Adrenal gland (tissue), 12 donors: Measurements from ENCODE around the gene CCDC24. TPM values are rescaled to one million over a fixed set of nuclear protein-coding genes. Genes with fewer than 3 reads are reported as not detected.

Source experiments
- DNase-seq, 7 donors: peaks; one replicate each; pipeline ENCODE4 v3.0.0-alpha.2; 2019 to 2020
- H3K27ac ChIP-seq, 5 donors: fragments of 200-600 bp; sonication (generic) in 4 of 5; 1 replicate in 3 of 5; 2 replicates in 2 of 5; pipeline versions ENCODE4 v1.5.1 to v1.8.0; 2016 to 2020; ENCODE audit warnings: mild to moderate bottlenecking in 1 of 5
- H3K27me3 ChIP-seq: fragments of 200-600 bp; 2 replicates; pipeline ENCODE4 v1.8.0; 2021
- H3K36me3 ChIP-seq, 2 donors: fragments of 200-600 bp; replicated peaks in 1 of 2; 1 replicate in 1 of 2; 2 replicates in 1 of 2; pipeline versions ENCODE4 v1.5.1 to v1.8.0; 2018 to 2022
- H3K4me1 ChIP-seq, 2 donors: fragments of 200-600 bp; replicated peaks in 1 of 2; 1 replicate in 1 of 2; 2 replicates in 1 of 2; pipeline versions ENCODE4 v1.5.1 to v1.8.0; 2018 to 2021
- H3K4me3 ChIP-seq, 4 donors: fragments of 200-600 bp; sonication (generic) in 3 of 4; one replicate each; pipeline ENCODE4 v1.5.1; 2016 to 2018
- H3K9me3 ChIP-seq, 3 donors: fragments of 200-600 bp; sonication (generic) in 1 of 3; replicated peaks in 1 of 3; 1 replicate in 2 of 3; 2 replicates in 1 of 3; pipeline versions ENCODE4 v1.5.1 to v1.8.0; 2016 to 2021
- CTCF ChIP-seq, 6 experiments: fragments of 450-650 bp in 4 of 6; fragments of 200-600 bp in 2 of 6; sonication (generic) in 1 of 6; IDR thresholded peaks; 1 replicate in 5 of 6; 2 replicates in 1 of 6; pipeline versions ENCODE4 v1.5.1 to v1.8.0; 2016 to 2021; ENCODE audit warnings: antibody characterized with exemption in 6 of 6, mild to moderate bottlenecking in 2 of 6, moderate library complexity in 1 of 6
- POLR2A ChIP-seq, 2 donors: fragments of 450-650 bp; IDR thresholded peaks; one replicate each; pipeline ENCODE4 v1.6.1; 2017; ENCODE audit warnings: antibody characterized with exemption in 2 of 2, mild to moderate bottlenecking in 2 of 2, moderate library complexity in 1 of 2
- WGBS, 4 donors: extraction: QIAGEN DNeasy Blood & Tissue Kit in 2 of 4; methylation state at CpG; one replicate each; pipeline versions ENCODE4 v1.1.5 to v1.1.7; 2013 to 2017; 5-methylcytosine and 5-hydroxymethylcytosine counted together
- intact Hi-C, 2 donors: fragments of 100-400 bp; cut with DNase I; formaldehyde crosslinking; loops; one replicate each; pipeline versions ENCODE4 v1.14.1 to v1.15.0; 2022 to 2023
- polyA plus RNA-seq, 3 donors: library from polyadenylated mRNA; stranded (reverse); fragments of 200-250 nt in 2 of 3; fragments of 350-450 nt in 1 of 3; fragmentation: Illumina TruSeq in 1 of 3; extraction: RNeasy Lipid Tissue Mini Kit (QIAGEN cat#74804) in 1 of 3; gene quantifications; one replicate each; pipeline ENCODE4 v1.2.3, GENCODE V29; 2013 to 2014
- total RNA-seq, 9 donors: library from RNA; depleted of rRNA in 4 of 9; stranded (reverse); fragments of >200 nt in 4 of 9; fragments of 120-200 nt in 1 of 9; fragmentation: NEBNext Ultra II Directional in 1 of 9; extraction: Animal tissue kit (Norgen Biotek cat#: 25700) in 1 of 9; gene quantifications; one replicate each; pipeline versions ENCODE4 v1.1.0 to v1.2.4, GENCODE V29; 2013 to 2023
- donor health status: healthy with polysubstance abuse.
- donor health status: Bipolar disorder and iron deficiency.
- donor health status: DM: yes; HTN: yes; CAD: no.
- donor health status: DM: no; HTN: no; CAD: no.
- donor health status: DM: no; HTN: no; CAD: no.
- donor health status: DM: yes; HTN: yes; CAD: no.

The CCDC24 gene
- total and polyA plus RNA-seq, 12 donors: 3.1 to 53.5 (median 11.7) TPM

GRCh38 chr1:44012404-44012803 is 21.0 kb downstream of the CCDC24 start:
- Histone ChIP-seq H3K4me1 (no peaks in the 10 kb centered on the region), H3K9me3 (no peaks in the 10 kb centered on the region), H3K4me3 (no peak overlapping the region), H3K27ac (no peak overlapping the region), H3K27me3 (no peaks in the 10 kb centered on the region), H3K36me3 (no peaks in the 10 kb centered on the region)
- DNase-seq: peak in 1 of 7 donors; percentile 27
- WGBS, 4 donors: 44 to 76% (median 70%) methylated on average over 1 to 2 of the region's 2 CpGs
- intact Hi-C loops: loop anchor here in 1 of 2 donors (10.0 kb wide), 1 partner anchor 202 kb away; the partner anchor contains the start of gene DMAP1
- no peak for TF ChIP-seq CTCF (IDR thresholded peaks at IDR 0.05)
- no peak for TF ChIP-seq POLR2A (IDR thresholded peaks at IDR 0.05)

GRCh38 chr1:44012941-44013609 is 21.7 kb downstream of the CCDC24 start:
- Histone ChIP-seq H3K9me3 (no peaks in the 10 kb centered on the region), H3K36me3 (no peaks in the 10 kb centered on the region), H3K4me3 (no peak overlapping the region), H3K27ac (no peak overlapping the region), H3K4me1 (no peaks in the 10 kb centered on the region), H3K27me3 (no peaks in the 10 kb centered on the region)
- TF ChIP-seq POLR2A (IDR thresholded peaks at IDR 0.05) (no peak), CTCF (IDR thresholded peaks at IDR 0.05) (no peak)
- DNase-seq: no peak
- intact Hi-C loops: loop anchor here in 1 of 2 donors (10.0 kb wide), 1 partner anchor 202 kb away; the partner anchor contains the start of gene DMAP1
- 69 to 94% (median 76%) methylated on average over 5 to 13 of the region's 13 CpGs for WGBS, 4 donors

GRCh38 chr1:44013949-44014348 is 22.6 kb downstream of the CCDC24 start:
- Histone ChIP-seq H3K4me1 (no peaks in the 10 kb centered on the region), H3K27ac (peak overlapping the region in 1 of 5 donors; percentile 6), H3K4me3 (no peak overlapping the region), H3K9me3 (no peaks in the 10 kb centered on the region), H3K27me3 (no peaks in the 10 kb centered on the region), H3K36me3 (no peaks in the 10 kb centered on the region)
- TF ChIP-seq CTCF (IDR thresholded peaks at IDR 0.05) (no peak), POLR2A (IDR thresholded peaks at IDR 0.05) (no peak)
- WGBS, 4 donors: 66 to 80% (median 70%) methylated on average over 5 of the region's 5 CpGs
- intact Hi-C loops: loop anchor here in 1 of 2 donors (10.0 kb wide), 1 partner anchor 201 kb away; the partner anchor contains the start of gene DMAP1
- no peak for DNase-seq

- TF ChIP-seq CTCF (IDR thresholded peaks at IDR 0.05) (no peak), POLR2A (IDR thresholded peaks at IDR 0.05) (no peak)
These were observed 23.1 kb downstream of the CCDC24 start for GRCh38 chr1:44014365-44015104.

More at GRCh38 chr1:44014365-44015104, 23.1 kb downstream of the CCDC24 start:
- H3K4me1 ChIP-seq: no peaks in the 10 kb centered on the region
- intact Hi-C loops: loop anchor here in 1 of 2 donors (10.0 kb wide), 1 partner anchor 200 kb away; the partner anchor contains the start of gene DMAP1
- 76 to 90% (median 85%) methylated on average over 4 to 8 of the region's 8 CpGs for WGBS, 4 donors
- H3K27me3 ChIP-seq: no peaks in the 10 kb centered on the region
- no peak overlapping the region for H3K4me3 ChIP-seq
- H3K9me3 ChIP-seq: no peaks in the 10 kb centered on the region
- H3K36me3 ChIP-seq: no peaks in the 10 kb centered on the region
- no peak for DNase-seq
- H3K27ac ChIP-seq: peak overlapping the region in 1 of 5 donors; percentile 6
